Stomach (tissue), 9 donors: ENCODE data around the gene MYO18A. TPM values are rescaled to one million over a fixed set of nuclear protein-coding genes. Genes with fewer than 3 reads are reported as not detected.

Experiments used
- DNase-seq, 2 donors: peaks; one replicate each; pipeline versions ENCODE4 v3.0.0 to v3.0.0-alpha.2; 2013 to 2019
- H3K27ac ChIP-seq, 5 donors: fragments of 200-600 bp in 4 of 5; sonication (generic) in 4 of 5; one replicate each; pipeline ENCODE4 v1.5.1; 2013 to 2019; ENCODE audit warnings: mild to moderate bottlenecking in 1 of 5, moderate library complexity in 1 of 5
- H3K27me3 ChIP-seq, 3 donors: fragments of 200-600 bp; sonication (generic); one replicate each; pipeline ENCODE4 v1.5.1; 2017 to 2019; ENCODE audit warnings: mixed run types in 1 of 3
- H3K36me3 ChIP-seq, 4 donors: fragments of 200-600 bp; sonication (generic); 1 replicate in 3 of 4; 2 replicates in 1 of 4; pipeline ENCODE4 v1.5.1; 2016 to 2019
- H3K4me1 ChIP-seq, 4 donors: fragments of 200-600 bp; sonication (generic); one replicate each; pipeline ENCODE4 v1.5.1; 2016 to 2019
- H3K4me3 ChIP-seq, 4 donors: fragments of 200-600 bp; sonication (generic) in 3 of 4; one replicate each; pipeline ENCODE4 v1.5.1; 2016 to 2019; ENCODE audit warnings: mild to moderate bottlenecking in 1 of 4
- H3K9me3 ChIP-seq, 4 donors: fragments of 200-600 bp; sonication (generic); one replicate each; pipeline ENCODE4 v1.5.1; 2016 to 2019
- EP300 ChIP-seq: sonication (generic); formaldehyde crosslinking; IDR thresholded peaks from one replicate; pipeline ENCODE4 v1.6.1; 2017; ENCODE audit warnings: antibody characterized with exemption
- POLR2A ChIP-seq, 4 donors: fragments of 450-650 bp; IDR thresholded peaks; one replicate each; pipeline ENCODE4 v1.6.1; 2016; ENCODE audit warnings: antibody characterized with exemption in 4 of 4, control low read depth in 2 of 4, mild to moderate bottlenecking in 1 of 4, moderate library complexity in 1 of 4
- POLR2AphosphoS5 ChIP-seq, 3 donors: sonication (generic); formaldehyde crosslinking; IDR thresholded peaks; one replicate each; pipeline ENCODE4 v1.6.1; 2016; ENCODE audit warnings: antibody characterized with exemption in 3 of 3
- WGBS, 5 donors: extraction: QIAGEN DNeasy Blood & Tissue Kit in 3 of 5; methylation state at CpG; one replicate each; pipeline versions ENCODE4 v1.1.5 to v1.1.7; 2013 to 2018; 5-methylcytosine and 5-hydroxymethylcytosine counted together
- intact Hi-C: fragments of 100-400 bp; cut with DNase I; formaldehyde crosslinking; loops from one replicate; pipeline ENCODE4 v1.15.1; 2023; ENCODE audit warnings: low total_unique reads
- polyA plus RNA-seq, 3 donors: library from polyadenylated mRNA; stranded (reverse); fragments of 200-250 nt; gene quantifications; one replicate each; pipeline ENCODE4 v1.2.3, GENCODE V29; 2013
- total RNA-seq, 5 donors: library from RNA; depleted of rRNA; stranded (reverse); fragments of >200 nt; gene quantifications; one replicate each; pipeline versions ENCODE4 v1.1.0 to v1.2.3, GENCODE V29; 2014 to 2016
- TF ChIP-seq, protein P1 (sequence below), 7 experiments: fragments of 450-650 bp in 4 of 7; fragments of 200-600 bp in 3 of 7; sonication (generic) in 3 of 7; IDR thresholded peaks; one replicate each; pipeline ENCODE4 v1.5.1; 2016 to 2019; ENCODE audit warnings: antibody characterized with exemption in 7 of 7, control low read depth in 2 of 7, mild to moderate bottlenecking in 1 of 7
- donor health status: healthy with polysubstance abuse.
- donor health status: Bipolar disorder and iron deficiency.
- donor health status: healthy.

MYO18A gene
- total and polyA plus RNA-seq, 8 donors: 16.5 to 305 (median 55.5) TPM

DNA sequence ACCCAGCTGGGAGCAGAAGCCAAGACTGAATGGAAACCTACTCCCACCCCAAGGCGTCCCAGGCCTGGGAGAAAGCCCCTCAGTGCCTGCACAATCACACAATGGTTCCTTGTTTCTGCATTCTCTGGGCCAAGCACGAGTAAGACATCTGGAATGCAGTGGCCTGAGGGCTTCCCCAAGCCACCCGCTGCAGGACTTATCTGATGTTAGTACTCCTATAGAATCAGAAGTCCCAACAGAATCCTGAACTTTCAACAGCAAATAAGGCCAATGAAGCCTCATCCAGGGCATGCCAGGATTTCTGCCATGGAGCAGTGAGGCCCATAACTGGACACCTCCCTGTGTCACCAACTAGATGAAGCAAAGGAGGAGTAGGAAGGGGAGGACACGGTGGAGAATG lies 28.6 kb downstream of the MYO18A start:
- Histone ChIP-seq H3K27ac (peak overlapping the region in 1 of 5 donors; percentile 43), H3K9me3 (no peaks in the 10 kb centered on the region), H3K4me3 (no peak overlapping the region), H3K4me1 (peaks cover 43 to 63% (median 54%) of the 10 kb centered on the region in 4 donors), H3K27me3 (no peaks in the 10 kb centered on the region), H3K36me3 (no peaks in the 10 kb centered on the region)
- WGBS, 5 donors: 64 to 75% (median 67%) methylated on average over 4 of the region's 4 CpGs
- TF ChIP-seq, protein P1, sequence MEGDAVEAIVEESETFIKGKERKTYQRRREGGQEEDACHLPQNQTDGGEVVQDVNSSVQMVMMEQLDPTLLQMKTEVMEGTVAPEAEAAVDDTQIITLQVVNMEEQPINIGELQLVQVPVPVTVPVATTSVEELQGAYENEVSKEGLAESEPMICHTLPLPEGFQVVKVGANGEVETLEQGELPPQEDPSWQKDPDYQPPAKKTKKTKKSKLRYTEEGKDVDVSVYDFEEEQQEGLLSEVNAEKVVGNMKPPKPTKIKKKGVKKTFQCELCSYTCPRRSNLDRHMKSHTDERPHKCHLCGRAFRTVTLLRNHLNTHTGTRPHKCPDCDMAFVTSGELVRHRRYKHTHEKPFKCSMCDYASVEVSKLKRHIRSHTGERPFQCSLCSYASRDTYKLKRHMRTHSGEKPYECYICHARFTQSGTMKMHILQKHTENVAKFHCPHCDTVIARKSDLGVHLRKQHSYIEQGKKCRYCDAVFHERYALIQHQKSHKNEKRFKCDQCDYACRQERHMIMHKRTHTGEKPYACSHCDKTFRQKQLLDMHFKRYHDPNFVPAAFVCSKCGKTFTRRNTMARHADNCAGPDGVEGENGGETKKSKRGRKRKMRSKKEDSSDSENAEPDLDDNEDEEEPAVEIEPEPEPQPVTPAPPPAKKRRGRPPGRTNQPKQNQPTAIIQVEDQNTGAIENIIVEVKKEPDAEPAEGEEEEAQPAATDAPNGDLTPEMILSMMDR (IDR thresholded peaks at IDR 0.05): no peak
- TF ChIP-seq POLR2AphosphoS5 (IDR thresholded peaks at IDR 0.05) (no peak), EP300 (no peak), POLR2A (IDR thresholded peaks at IDR 0.05) (no peak)
- intact Hi-C loops: loop anchor here (5.0 kb wide), 1 partner anchor 66 kb away; no protein-coding TSS in a partner anchor
- peak in 1 of 2 donors; percentile 58 for DNase-seq

- 78 to 94% (median 82%) methylated on average over 2 of the region's 2 CpGs for WGBS, 5 donors
- peaks cover 30 to 56% (median 46%) of the 10 kb centered on the region in 4 donors for H3K4me1 ChIP-seq
- H3K4me3 ChIP-seq: no peak overlapping the region
- no peaks in the 10 kb centered on the region for H3K36me3 ChIP-seq
- no peak for DNase-seq
- TF ChIP-seq EP300: no peak
- TF ChIP-seq POLR2A (IDR thresholded peaks at IDR 0.05): no peak
- TF ChIP-seq, protein P1 (IDR thresholded peaks at IDR 0.05): no peak
- TF ChIP-seq POLR2AphosphoS5 (IDR thresholded peaks at IDR 0.05): no peak
- H3K27me3 ChIP-seq: no peaks in the 10 kb centered on the region
- intact Hi-C loops: loop anchor here (5.0 kb wide), 1 partner anchor 67 kb away; no protein-coding TSS in a partner anchor
- no peaks in the 10 kb centered on the region for H3K9me3 ChIP-seq
- peak overlapping the region in 3 of 5 donors; percentile 80 to 86 (median 84) for H3K27ac ChIP-seq
Observed at GRCh38 chr17:29150161-29150560, 30.0 kb downstream of the MYO18A start.

- no peak for TF ChIP-seq POLR2AphosphoS5 (IDR thresholded peaks at IDR 0.05)
- TF ChIP-seq, protein P1 (IDR thresholded peaks at IDR 0.05): no peak
- TF ChIP-seq POLR2A (IDR thresholded peaks at IDR 0.05): no peak
- no peak for TF ChIP-seq EP300
- H3K4me1 ChIP-seq: peaks cover 27 to 52% (median 44%) of the 10 kb centered on the region in 4 donors
- no peaks in the 10 kb centered on the region for H3K36me3 ChIP-seq
- intact Hi-C loops: loop anchor here (5.0 kb wide), 2 partner anchors 33 to 68 kb away; partner anchors contain the start of gene MYO18A
- H3K9me3 ChIP-seq: no peaks in the 10 kb centered on the region
- H3K27me3 ChIP-seq: no peaks in the 10 kb centered on the region
- peak in 1 of 2 donors; percentile 61 for DNase-seq
- H3K27ac ChIP-seq: peak overlapping the region; percentile 78 to 86 (median 83)
- 27 to 49% (median 30%) methylated on average over 4 to 8 of the region's 8 CpGs for whole genome bisulfite sequencing, 5 donors
- peak overlapping the region; percentile 46 to 56 (median 50) for H3K4me3 ChIP-seq
Observed at GRCh38 chr17:29149431-29150064, 30.6 kb downstream of the MYO18A start.

DNA sequence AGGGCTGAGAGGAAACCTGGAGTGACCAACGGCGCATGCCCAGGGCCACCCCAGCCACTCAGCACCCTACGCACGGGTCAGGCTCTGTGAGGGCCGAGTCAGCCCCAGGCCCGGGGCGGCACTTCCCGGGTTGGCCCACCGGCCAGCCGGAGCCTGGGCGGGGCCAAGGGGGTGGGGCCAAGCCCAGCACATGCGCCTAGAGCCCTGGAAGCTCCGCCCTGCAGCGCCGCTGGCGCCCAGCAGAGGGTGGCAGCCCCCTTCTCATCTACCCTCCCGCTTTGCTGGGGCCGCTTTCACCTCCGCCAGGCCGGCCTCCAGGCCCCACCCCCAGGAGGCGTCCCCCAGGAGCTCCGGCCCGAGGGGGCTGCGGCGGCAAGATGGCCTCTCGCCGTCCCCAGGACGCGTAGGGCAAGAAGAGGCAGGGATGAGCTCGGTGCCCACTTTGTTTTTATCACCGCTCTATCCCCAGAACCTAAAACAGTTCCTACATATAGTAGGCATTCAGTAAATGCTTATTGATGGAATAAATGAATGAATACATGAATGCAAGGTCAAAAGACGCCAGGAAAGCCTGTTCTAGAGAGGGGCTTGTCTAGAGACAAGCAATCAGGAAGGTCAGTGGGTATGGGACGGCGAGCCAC lies 31.3 kb downstream of the MYO18A start:
- H3K4me3 ChIP-seq: peak overlapping the region; percentile 46 to 56 (median 50)
- DNase-seq: peak; percentile 95 to 98
- H3K27me3 ChIP-seq: no peaks in the 10 kb centered on the region
- no peaks in the 10 kb centered on the region for H3K36me3 ChIP-seq
- TF ChIP-seq POLR2AphosphoS5 (IDR thresholded peaks at IDR 0.05) (peak; percentile 14 to 84 (median 42)), POLR2A (IDR thresholded peaks at IDR 0.05) (no peak), EP300 (no peak)
- TF ChIP-seq, protein P1 (IDR thresholded peaks at IDR 0.05): peak in 6 of 7 experiments; percentile 37 to 98 (median 96)
- peak overlapping the region; percentile 78 to 86 (median 83) for H3K27ac ChIP-seq
- 5 to 8% (median 7%) methylated on average over 20 to 34 of the region's 34 CpGs for WGBS, 5 donors
- intact Hi-C loops: loop anchor here (5.0 kb wide), 1 partner anchor 33 kb away; the partner anchor contains the start of gene MYO18A
- no peaks in the 10 kb centered on the region for H3K9me3 ChIP-seq
- H3K4me1 ChIP-seq: peaks cover 20 to 51% (median 41%) of the 10 kb centered on the region in 4 donors
